HG03521 (cell line): ENCODE results near the gene ALDH3A2.

Experiments used
- ATAC-seq: cut with Tn5 transposase; IDR thresholded peaks from one replicate; pipeline ENCODE4 v1.9.1; 2021; ENCODE audit warnings: mild to moderate bottlenecking, moderate library complexity; ENCODE audit not compliant: unreplicated experiment

The ALDH3A2 gene

GRCh38 chr17:19713901-19714361, 65.4 kb downstream of the ALDH3A2 start:
- no peak for ATAC-seq

- no peak for ATAC-seq
These were observed 66.2 kb downstream of the ALDH3A2 start for GRCh38 chr17:19714542-19715411.

GRCh38 chr17:19716108-19717030, 67.8 kb downstream of the ALDH3A2 start, which contains the start of gene SLC47A2:
TSS of gene SLC47A2 (minus strand) at chr17:19716584. CDS start at chr17:19716555, 29 bp downstream.
- ATAC-seq, result no peak

- ATAC-seq, result no peak
These were observed 68.4 kb downstream of the ALDH3A2 start for GRCh38 chr17:19717031-19717360.

DNA sequence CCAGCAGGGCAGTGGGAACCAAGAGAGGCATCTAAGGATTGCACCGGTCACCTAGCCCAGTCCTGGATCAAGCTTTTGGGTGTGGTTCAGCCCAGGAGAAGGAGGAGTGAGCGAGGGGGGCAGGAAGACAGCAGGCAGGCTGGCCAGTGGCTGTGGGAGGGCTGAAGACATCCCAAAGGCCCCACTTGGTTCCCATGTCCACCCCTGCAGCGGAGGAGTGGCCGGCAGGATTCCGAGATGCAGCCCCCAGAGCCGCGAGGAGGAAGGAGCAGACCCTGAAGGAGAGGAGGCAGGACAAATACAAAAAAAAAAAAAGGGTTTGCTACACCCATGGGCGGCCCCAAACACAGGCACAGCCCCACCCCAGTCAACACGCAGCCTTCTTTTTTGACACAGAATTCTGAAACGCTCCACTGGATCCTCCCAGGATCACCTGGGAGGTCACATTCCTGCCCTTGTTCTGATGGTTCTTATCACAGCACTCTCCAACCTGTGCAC, 68.9 kb downstream of the ALDH3A2 start:
- no peak for ATAC-seq

DNA sequence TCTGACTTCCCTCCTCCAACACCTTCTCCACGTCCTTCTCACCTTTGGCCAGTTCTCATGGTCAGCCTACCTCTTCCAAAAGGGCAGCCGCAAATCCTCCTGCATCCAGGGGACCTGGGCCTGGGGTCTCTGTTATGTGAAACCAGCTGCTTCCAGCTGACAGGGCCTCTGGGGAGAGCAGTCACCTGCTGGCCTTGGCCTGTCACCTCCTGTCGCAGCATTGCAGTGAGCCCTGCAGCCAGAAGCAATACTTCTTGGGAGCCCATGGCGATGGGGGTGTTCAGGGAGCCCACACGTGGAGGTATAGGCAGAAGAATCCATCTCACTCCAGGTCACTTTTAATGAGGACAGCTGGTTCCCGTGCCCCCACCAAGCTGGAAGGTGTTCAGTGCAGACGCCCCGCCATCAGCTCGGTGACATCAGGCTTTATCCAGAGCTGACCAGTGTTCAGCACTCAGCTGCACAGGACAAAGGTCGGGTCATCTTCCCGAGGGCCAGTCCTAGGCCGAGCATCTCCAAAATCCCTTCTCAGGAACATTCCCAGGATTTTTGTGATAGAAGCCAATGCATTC, 69.6 kb downstream of the ALDH3A2 start:
- no peak for ATAC-seq

GRCh38 chr17:19718613-19719354, 70.2 kb downstream of the ALDH3A2 start:
- ATAC-seq, result no peak

DNA sequence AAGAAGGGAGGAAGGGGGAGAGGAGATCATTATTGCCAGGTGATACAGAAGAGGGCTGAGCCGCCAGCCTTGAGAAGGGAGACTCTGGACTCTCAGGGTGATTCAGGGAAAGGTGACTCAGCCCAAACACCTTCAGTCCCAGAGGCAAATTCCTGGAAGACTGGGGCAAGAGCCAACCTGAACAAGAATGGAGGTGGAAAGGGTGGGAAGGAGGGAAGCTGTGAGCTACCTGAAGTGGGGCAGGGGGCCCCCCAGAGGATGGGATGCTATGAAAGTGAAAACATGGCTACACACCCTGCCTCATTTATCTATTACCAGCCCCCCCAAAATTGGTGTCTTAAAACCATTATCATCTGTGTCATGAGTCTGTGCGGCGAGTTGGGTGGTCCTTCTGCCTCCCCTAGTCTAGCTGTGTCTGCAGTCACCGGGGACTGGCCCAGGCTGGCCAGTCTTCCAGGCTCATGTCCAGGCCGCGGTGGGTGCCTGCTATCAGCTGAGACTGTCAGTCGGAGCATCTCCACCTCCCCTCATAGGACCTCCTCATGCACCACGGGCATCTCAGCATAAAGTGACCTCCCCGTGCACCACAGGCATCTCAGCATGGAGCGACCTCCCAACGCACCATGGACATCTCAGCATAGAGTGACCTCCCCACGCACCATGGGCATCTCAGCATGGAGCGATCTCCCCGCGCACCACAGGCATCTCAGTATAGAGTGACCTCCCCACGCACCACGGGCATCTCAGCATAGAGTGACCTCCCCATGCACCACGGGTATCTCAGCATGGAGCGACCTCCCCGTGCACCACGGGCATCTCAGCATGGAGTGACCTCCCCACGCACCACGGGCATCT, 71.0 kb downstream of the ALDH3A2 start:
- ATAC-seq, result no peak

DNA sequence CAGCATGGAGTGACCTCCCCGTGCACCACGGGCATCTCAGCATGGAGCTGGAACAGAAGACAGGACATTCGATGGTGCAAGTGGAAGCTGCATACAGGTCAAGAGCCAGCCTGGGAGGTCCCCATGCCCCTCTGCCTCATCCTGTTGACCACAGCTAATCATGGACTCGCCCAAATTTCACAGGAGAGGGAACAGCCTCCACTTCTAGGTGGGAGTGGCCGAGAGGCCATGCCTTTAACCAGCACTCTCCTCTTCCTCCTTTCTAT, 71.6 kb downstream of the ALDH3A2 start:
- no peak for ATAC-seq

DNA sequence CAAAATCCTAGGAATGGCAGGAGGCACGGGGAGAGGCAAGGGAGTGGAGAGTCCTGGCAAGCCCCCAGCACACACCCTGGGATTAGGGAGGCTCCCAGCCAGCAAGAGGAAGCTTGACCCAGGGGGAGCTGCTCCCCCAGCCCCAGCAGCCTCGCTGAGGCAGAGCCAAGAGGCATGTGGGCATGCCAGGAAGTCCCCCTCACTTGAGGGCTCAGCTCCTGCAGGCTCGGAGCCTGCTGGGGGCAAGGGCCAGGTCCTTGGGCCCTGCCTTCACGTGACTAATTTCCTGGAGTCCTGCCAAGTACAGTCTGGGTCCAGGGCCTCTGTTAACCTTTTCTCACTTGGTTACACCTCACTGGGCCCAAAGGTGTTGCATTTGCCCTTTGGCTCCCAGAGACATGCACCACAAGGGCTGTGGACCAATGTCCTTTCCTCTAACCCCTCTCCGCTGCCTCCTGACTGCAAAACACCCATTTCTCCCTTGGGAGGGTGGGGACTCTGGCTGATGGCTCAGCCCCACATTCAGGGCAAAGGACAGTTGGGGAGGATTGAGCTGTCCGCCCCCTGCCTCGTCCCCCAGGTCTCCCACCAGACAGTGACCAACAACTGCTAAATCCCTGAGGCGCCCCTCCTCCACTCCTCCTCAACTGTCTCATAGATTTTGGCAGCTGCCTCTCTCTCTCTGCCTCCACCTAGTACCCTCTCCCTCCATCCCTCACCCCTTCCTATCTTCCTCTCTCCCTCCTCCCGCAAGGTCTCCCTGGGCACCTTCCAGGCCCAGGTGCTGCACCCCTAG, 72.3 kb downstream of the ALDH3A2 start:
- ATAC-seq, result no peak

DNA sequence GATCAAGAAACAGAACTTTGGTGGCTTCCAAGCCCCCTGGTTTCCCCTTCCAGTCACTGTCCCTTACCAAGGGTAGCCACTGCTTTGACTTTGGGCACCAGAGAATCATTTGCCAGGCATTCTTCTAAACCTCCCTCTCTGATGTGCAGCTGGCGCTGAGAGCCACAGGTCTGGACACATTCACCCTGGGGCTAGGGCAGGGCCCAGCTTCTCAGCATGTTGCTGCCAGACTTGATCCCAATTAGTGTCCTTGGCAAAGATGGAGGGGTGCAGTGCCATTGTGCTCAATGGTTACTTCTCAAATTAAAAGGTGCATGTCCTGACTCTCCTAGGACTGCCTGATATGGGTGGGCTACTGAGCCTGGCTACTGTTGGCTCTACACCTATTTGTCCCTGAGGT, 75.4 kb downstream of the ALDH3A2 start:
- no peak for ATAC-seq

DNA sequence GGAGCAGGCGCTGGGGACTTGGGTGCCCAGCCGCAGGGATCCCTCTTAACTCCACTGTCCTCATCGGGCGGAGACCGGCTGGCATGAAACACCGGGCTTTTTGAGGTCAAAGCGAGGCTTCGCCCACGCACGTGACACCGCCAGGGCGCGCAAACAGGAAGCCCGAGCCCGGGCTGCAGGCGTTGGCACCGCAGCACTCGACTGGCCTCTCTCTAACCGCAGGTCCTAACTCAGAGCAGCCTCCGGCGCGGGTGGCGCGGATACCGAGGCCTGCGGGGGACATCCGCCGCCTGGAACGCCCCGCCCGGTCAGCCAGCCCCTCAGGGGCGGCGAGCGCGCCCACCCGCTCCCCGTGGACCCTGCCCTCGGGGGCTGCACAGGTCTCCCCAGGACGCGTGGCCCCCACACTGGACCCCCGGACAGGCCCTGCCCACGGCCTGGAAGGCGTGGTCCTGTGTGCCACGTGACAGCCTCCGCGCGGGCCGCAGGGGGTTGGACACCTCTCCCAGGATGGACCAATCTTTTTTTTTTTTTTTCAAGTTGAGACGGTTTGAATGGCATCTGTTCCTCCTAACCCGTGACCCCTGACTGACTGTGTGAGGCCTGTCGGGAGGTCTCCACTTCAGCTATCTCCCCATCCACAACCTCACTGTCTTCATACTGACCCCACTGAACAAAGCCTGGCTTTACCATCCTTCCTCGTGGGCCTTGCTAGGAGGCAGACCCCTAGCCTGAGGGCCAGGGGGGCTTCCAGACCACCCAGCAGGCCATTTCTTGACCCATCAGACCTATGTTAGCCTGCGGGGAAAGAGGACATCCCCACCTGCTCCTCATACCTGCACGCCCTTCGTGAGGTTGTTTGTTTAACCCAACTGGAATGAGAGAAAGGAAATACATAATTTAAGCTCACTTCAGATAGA, 76.2 kb downstream of the ALDH3A2 start:
- no peak for ATAC-seq

DNA sequence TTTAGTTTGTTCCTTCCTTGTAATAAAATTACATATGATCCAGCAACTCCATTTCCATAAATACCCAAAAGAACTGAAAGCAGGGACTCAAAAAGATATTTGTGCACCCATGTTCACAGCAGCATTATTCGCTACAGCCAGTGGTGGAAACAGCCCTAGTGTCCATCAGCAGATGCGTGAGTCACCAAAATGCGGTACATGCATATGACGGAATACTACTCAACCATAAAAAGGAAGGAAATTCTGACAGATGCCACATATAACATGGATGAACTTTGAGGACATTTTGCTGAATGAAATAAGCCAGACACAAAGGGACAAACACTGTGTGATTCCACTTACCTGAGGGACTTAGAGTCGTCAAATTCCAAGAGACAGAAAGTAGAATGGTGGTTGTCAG, 76.9 kb downstream of the ALDH3A2 start:
- ATAC-seq, result no peak

GRCh38 chr17:19726631-19727376, 78.3 kb downstream of the ALDH3A2 start:
- ATAC-seq, result no peak
